ENCODE data around the gene USP26.
"Not testable (repeated sequence)": the region's sequence is repeated elsewhere in the genome, so short reads cannot be mapped to it uniquely, and the experiment has no call there.

DNA sequence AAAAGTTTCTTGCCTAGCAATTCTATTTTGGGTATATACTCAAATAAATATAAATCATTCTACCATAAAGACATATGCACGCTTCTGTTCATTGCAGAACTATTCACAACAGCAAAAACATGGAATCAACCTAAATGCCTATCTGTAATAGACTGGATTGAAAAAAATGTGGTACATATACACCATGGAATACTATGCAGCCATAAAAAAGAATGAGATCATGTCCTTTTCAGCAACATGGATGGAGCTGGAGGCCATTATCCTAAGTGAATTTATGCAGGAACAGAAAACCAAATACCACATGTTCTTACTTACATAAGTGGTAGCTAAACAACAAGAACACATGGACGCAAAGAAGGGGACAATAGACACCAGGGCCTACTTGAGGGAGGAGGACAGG is 116.9 kb downstream of the USP26 start:
- TF ChIP-seq, protein P1, sequence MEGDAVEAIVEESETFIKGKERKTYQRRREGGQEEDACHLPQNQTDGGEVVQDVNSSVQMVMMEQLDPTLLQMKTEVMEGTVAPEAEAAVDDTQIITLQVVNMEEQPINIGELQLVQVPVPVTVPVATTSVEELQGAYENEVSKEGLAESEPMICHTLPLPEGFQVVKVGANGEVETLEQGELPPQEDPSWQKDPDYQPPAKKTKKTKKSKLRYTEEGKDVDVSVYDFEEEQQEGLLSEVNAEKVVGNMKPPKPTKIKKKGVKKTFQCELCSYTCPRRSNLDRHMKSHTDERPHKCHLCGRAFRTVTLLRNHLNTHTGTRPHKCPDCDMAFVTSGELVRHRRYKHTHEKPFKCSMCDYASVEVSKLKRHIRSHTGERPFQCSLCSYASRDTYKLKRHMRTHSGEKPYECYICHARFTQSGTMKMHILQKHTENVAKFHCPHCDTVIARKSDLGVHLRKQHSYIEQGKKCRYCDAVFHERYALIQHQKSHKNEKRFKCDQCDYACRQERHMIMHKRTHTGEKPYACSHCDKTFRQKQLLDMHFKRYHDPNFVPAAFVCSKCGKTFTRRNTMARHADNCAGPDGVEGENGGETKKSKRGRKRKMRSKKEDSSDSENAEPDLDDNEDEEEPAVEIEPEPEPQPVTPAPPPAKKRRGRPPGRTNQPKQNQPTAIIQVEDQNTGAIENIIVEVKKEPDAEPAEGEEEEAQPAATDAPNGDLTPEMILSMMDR (IDR thresholded peaks at IDR 0.05; ENCODE audit: poor library complexity) = not testable (repeated sequence)
- not testable (repeated sequence) for TF ChIP-seq EZH2 (IDR thresholded peaks at IDR 0.05; ENCODE audit: borderline replicate concordance); EZH2phosphoT487 (IDR thresholded peaks at IDR 0.05; ENCODE audit: low read depth, severe bottlenecking, unreplicated experiment)
